Measurements from ENCODE around the gene COL26A1.
"Not testable (repeated sequence)": the region's sequence is repeated elsewhere in the genome, so short reads cannot be mapped to it uniquely, and the experiment has no call there.

Gene COL26A1

DNA sequence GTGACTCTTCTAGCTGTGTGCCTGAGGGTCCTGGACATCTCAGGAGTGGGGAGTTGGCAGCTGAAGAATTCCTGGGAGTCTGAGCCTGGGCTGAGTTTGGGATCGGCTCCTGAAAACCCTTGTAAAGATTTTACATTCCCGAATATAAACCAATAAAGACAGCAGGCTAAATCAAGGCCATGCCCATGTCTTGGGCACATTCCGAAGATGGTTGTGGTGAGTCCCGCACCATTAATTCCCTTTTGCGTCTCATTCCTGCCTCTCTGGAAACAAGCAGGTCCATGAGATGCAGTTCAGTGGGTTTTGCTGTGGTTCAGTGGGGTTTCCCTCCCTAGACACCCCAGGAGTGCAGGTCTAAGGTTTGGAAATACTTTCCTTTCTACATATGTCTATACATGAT lies 90.9 kb downstream of the COL26A1 start:
- no peak for DNase-seq

DNA sequence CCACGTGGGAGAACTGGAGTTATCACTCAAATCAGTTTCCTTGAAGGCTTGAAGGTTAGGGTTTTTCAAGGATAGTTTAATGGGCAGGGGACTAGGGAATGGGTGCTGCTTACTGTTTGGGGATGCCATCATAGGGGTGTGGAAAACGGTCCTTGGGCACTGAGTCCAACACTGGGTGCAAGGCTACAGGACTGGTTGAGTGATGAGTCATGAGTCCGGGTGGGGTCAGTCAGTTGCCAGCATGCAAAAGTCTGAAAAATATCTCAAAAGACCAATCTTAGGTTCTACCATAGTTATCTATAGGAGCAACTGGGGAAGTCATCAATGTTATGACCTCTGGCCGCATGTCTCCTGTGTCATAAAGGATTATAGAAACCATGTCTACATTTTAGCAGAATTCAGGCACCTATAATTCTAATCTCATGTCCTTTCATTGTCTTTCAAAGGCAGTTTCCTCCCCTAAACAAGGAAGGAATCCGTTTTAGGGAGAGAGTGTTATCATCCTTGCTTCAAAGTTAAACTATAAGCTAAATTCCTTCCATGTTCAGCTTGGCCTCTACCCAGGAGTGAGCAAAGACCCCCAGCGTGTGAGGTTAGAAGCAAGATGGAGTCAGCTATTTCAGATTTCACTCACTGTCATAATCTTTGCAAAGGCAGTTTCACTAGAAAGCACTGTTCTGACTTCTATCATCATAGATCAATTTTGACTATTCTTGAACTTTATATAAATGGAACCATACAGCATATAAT lies 94.5 kb downstream of the COL26A1 start:
- no peak for DNase-seq

DNA sequence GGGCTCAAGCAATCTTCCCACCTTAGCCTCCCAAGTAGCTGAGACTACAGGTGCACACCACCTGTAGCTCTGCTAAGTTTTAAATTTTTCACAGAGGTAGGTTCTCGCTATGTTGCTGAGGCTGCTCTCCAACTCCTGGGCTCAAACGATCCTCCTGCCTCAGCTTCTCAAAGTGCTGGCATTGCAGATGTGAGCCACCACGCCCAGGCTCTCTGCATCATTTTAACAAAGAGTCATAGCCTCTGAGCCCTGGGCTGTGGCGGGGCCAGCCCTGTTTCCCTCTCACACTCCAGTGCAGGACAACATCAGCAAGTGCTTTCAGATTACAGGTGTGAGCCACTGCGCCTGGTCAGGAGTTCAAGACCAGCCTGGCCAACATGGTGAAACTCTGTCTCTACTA lies 102.5 kb downstream of the COL26A1 start:
- DNase-seq: no peak

DNA sequence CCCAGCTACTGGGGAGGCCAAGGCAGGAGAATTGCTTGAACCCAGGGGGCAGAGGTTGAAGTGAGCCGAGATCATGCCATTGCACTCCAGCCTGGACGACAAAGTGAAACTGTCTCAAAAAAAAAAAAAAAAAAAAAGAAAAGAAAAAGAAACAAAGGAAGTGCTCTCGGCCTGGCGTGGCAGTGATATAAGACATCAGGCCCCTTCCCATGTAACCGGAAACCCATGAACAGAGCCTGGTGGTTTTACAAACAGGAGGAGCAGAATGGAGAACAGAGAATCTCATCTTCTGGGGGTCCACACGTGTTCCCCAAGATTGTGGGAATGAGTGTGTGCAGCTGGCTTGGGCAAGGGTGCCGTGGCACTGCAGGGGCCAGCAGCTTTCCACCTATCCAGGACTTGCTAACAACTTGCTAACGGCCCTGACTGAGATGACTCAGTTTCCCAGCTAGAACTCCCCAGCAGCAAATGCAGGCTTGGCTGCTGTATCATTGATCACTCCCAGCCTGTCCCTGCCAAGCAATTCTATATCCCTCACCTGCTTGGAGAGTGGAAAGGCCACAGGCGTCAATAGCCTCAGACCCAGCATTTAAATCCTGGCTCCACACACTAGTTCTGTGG lies 103.0 kb downstream of the COL26A1 start:
- no peak for DNase-seq

DNA sequence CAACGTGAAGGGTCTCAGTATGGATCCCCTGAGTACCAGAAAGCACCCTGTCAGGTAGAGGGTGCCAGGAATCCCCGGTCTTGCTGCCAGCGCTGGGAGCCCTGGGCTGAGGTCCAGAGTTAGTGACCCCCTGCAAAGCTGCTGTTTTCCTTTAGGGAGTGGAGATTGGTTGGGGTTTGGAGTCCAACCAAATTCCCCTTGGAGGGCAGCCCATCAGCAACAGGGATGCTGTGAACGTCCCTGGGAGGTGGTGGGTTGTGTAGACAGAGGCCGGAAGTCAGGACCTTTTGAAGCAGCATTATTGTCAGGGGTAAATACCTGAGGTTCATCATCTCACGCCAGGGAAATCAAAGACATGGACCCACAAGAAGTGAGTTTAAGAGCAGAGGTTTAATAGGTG lies 104.2 kb downstream of the COL26A1 start:
- DNase-seq: no peak

DNA sequence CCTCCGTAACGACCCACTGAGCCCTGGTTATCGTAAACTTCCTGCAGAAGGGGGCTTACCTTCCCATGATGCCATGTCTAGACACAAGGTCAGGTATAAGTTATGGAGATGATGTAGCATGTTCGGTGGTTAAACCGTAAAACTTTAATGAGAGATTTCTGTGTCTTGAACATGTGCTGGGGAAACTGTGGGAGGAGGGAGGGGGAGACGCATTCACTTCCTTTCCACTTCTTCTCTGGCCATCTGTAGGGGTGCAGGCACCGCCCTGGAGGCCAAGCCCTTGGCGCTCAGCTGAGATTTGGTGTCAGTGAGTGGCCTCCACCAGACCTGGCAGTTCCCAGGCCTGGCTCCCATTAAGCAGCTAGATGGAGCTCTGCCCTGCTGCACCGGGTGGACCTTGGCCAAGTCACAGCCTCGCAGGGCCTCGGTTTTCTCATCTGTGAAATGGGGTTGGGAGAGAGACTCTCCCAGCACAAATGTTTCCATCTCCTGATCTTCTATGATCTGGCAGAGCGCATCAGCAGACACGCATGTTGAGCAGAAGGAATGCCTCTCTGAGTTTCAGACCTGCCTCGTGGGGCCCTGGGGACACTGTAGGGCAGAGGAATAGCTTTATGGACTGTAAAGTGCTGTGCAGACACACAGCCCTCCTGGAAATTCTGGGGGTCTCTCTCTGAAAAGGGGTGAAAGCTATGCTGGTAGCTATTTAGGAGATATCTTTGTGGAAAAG lies 106.0 kb downstream of the COL26A1 start:
- DNase-seq: no peak

DNA sequence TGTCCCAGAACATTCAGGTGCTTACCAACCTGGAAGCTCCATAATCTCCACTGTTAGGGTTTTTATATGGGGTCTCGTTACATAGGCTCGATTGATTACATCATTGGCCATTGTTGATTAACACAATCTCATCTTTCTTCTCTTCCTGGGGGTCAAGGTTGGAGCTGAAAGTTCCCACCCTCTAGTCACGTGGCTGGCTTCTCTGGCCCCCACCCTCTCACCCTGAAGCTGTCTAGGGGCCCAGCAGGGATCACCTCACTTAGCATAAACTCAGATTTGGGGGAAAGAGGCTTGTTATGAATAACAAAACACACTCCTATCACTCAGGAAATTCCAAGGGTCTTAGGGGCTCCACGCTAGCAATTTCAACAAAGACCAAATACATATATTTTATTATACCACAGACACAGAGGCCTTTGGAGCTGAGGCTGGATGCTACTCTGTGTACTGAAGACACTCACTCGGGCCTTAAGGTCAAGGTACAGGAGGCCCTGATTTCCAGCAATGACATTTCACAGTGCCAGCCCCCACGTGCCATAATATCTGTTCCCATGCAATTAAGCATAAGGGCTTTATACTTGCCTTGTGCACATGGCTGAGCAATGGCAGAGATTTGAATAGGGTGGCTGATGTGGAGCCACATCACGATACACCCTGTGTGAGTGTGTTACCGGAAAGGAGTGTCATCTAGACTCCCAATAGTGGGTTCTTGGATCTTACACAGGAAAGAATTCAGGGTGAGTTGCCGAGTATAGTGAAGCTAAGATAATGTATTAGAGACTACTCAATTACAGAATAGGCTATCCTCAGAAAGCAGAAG lies 108.2 kb downstream of the COL26A1 start:
- no peak for DNase-seq

DNA sequence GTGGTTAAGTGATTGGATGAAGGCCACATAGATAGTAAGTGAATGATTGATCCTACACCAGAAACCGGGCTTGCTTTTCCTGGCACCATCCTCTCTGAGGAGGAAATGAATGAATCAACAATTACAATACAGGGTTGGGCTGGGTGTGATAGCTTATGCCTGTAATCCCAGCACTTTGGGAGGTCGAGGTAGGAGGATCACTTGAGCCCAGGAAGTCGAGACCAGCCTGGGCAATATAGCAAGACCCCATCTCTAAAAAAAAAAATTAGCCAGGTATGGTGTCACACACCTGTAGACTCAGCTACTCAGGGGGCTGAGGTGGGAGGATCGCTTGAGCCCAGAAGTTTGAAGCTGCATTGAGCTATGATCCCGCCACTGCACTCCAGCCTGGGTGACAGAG lies 111.5 kb downstream of the COL26A1 start:
- DNase-seq: no peak

DNA sequence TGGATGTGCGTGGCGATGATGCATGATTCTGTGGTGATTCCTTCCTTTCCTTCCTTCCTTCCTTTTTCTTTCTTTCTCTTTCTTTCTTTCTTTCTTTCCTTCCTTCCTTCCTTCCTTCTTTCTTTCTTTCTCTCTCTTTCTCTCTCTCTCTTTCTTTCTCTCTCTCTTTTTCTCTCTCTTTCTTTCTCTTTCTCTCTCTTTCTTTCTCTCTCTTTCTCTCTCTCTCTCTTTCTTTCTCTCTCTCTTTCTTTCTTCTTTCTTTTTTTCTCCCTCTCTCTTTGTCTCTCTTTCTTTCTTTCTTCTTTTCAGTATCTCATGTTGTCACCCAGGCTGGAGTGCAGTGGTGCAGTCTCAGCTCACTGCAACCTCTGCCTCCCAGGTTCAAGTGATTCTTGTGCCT lies 113.0 kb downstream of the COL26A1 start:
- DNase-seq: not testable (repeated sequence)

DNA sequence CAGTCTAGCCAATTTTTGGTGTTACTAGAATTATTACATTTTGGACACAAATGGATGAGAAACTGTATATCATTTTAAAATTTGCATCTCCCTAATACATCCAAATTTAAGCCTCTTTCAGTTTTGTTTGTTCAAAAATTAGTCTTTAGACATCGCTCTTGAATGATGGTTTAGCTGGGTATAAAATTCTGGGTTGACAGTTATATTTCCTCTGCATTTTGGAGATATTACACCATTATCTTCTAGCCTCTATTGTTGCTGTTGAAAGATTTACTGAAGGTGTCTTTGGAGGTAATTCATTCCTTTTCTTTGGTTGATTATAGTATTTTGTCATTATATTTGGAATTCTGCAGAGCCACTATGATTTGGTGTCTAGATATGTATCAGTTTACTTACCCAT lies 116.5 kb downstream of the COL26A1 start:
- no peak for DNase-seq

DNA sequence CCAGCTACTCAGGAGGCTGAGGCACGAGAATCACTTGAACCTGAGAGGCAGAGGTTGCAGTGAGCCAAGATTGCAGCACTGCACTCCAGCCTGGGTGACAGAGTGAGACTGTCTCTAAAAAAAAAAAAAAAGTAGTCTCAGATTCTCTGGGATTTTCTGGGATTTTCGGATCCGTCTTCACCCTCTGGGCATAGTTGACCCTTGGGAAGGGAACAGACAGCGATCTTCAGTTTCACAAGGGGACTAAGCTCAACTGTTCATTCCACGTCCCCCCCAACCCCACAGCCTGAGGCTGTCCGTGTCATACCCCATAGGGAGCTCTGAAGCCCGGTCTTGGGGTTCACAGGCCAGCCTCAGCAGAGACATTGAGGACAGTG lies 123.4 kb downstream of the COL26A1 start:
- not testable (repeated sequence) for DNase-seq

DNA sequence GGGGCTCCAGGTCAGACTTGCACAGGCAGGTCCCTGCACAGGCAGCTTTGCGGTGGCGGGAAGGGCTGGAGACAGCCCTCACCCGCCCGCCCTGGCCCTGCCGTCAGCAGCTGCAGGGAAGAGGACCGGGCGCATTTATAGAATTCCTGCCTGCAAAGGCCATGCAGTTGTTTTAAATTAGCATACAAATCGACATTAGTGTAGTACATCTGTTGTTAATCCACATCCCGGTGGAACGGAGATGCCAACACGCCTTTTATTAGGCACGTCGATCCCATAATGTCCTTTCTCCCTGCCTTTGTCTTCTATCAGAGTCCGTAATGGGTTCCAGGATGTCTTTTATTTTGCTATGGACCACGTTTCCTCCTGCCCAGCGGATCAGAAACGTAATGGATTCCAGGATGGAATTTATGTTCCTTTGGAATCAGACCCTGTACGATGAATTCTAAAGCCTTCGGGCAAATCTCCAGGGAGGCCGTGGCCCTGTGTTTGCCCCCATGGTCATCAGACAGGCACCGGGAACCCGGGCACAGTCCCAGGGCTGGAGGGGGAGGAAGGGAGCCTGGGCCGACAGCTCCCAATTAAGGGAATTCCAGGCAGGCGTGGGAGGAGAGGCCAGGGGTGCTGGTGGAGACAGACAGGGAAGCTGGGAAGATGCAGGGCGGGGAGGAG lies 123.9 kb downstream of the COL26A1 start:
- DNase-seq: no peak

DNA sequence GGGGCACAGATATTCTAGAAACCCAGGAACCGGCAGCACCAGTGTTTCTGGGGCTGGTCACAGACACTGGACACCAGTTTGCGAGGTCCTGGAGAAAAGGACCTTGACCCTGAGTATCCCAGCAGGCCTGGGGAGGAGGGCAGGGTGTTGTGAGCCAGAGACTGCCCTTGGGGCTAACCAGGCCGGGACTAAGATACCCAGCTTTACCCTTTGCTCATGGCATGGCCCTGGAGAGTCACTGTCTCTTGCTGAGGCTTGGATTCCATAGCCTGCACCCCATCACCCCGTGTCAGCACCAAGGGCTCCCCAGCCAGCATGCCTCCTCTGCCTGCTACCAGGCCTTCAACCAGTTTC lies 124.4 kb downstream of the COL26A1 start:
- DNase-seq: no peak

DNA sequence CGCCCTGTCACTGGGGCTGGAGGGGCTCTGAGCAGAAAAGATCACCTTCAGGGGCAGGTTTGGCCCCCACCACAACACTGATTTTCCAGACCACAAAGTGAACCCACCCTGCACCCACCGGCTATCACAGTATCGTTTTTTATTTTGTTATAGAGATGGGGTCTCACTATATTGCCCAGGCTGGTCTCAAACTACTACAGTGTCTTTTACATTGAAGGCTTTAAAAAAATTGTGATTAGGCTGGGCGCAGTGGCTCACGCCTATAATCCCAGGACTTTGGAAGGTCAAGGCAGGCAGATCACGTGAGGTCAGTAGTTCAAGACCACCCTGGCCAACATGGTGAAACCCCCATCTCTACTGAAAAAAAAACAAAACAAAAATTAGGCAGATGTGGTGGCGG lies 125.1 kb downstream of the COL26A1 start:
- DNase-seq: no peak

DNA sequence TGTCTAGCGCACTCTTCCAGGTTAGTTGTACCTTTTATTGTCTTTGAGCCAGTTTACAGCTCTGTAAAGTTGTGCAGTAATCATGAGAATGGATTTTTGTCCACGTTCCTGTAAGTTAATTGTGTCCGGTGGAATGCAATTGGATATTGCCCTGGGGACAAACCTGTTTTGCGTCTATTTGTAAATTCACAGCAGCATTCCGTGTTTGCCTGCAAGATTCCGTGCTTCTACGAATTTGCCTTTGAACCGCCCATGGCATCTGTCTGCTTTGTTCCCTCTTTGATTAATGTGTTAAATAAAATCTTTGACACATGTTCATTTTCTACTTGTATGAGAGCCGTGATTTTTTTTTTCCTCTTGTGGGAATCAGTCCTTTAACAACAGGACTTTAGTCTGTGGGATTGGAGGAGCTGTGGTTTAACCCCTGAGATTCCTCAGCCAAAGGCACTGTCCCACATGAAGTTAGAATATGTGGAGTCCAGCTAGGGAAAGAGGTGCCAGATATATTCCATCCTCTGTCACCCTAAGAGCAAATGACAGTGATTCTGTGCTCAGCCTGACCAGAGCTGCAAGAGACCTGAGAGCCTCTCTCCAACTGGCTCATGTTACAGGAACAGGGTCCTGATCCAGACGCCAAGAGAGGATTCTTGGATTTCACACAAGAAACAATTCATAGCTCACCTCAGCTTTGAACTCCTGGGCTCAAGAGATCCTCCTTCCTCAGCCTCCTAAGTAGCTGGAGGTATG lies 126.3 kb downstream of the COL26A1 start:
- DNase-seq: no peak

DNA sequence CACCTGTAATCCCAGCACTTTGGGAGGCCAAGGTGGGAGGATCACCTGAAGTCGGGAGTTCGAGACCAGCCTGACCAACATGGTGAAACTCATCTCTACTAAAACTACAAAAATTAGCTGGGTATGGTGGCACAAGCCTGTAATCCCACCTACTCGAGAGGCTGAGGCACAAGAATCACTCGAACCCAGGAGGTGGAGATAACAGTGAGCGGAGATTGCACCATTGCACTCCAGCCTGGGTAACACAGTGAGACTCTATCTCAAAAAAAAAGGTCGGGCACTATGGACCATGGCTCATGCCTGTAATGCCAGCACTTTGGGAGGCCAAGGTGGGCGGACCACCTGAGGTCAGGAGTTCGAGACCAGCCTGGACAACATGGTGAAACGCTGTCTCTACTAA lies 127.8 kb downstream of the COL26A1 start:
- DNase-seq: not testable (repeated sequence)

DNA sequence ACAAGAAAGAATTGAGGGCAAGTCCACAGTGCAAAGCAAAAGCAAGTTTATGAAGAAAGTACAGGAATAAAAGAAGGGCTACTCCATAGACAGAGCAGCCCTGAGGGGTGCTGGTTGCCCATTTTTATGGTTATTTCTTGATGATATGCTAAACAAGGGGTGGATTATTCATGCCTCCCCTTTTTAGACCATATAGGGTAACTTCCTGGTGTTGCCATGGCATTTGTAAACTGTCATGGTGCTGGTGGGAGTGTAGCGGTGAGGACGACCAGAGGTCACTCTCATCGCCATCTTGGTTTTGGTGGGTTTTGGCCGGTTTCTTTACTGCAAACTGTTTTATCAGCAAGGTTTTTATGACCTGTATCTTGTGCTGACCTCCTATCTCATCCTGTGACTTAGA lies 128.8 kb downstream of the COL26A1 start:
- DNase-seq: not testable (repeated sequence)

DNA sequence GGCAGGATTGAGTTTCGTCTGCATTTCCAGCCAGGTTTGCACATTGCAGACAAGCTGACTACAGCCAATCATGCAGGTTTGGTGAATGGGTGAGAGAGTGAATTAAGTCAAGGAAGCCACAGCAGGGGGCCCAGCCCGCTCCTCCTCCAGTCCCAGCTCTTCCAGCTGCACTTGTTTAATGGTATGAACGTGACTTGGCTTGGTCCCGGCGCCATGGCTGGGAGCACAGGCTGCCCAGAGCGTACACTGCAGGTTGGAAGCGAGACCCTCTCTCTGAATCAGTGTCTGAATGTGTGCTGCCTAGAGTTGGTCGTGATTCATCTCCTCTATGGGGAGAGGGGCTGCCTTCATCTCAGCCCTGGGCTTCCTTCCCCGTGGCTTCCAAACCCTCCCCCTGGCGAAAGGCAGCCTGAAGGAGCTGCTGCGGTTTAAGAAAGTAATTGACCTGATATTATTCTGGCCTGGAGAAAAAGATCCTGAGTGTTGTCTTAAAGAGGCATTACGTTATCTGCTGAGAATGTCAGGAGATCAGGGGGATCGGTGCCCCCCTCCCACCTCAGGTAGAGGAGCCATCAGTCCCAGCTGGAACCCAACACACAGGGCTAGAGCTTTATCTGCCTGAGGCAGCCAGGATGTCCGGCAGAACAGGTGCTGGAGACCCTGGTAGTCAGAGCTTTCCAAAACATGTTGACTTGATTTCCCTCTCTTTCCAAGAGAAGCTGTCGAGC lies 132.1 kb downstream of the COL26A1 start:
- no peak for DNase-seq

DNA sequence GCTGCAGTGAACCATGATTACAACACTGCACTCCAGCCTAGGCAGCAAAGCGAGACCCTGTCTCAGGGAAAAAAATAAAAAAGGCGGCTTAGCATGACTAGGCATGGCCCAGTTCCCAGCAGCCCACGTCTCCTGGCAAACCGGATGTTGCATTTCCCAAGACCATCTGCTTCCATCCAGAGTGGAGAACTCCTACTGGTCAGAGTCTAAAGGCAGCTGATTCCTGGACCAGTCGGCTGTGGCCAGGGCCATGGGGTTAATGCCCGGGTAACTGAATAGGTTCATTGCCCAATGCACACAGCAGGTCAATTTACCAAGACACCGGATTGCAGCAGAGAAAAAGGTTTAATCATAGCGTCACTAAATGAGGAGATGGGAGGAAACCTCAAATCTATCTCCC lies 133.3 kb downstream of the COL26A1 start:
- DNase-seq: no peak

DNA sequence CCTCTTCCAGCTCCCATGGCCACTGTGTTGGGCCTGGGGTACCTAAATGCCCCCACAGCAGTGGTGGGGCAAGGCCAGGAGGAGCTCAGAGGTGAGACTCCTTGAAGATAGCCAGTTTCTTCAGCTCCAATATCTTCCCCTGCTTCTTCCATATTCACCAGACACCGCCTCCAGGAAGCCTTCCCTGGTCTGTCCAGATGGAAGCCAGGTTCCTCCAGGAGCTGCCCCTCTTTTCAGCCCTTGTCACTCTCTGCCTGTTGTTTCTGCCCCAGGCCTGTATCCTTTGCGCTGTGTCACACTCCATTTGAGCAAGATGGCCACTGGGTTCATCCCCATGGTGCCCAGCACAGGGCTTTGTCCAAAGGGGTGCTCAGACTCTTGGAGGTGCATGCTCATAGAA lies 138.7 kb downstream of the COL26A1 start:
- no peak for DNase-seq

DNA sequence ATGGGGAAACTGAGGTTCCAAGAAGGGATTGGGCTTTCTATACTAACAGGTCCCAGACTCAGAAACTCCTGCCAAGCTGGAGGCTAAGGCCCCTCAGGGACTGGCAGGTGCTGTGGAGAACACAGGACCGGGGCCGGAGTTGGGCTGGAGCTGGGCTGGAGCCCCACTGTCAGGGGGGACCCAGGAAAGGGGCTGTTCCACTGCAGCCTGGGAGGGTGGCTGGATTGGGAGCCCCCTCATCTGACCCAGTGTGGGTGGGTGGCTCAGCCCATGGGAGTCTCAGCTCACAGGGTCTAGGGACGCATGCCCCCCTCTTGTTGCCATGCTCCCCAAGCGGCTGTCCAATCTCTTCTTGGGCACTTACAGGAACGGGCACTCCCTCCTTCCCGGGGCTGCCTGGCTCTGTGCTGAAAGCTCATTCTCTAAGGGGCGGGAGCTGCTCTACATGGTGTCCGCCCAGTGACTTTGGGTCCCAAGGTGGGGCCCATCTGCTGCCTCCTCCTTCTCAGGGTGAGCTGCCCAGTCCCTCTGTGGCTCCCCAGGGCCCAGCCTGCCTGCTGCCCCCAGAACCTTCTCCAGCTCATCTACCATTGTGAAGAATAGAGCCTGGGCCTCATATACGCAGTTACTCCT lies 139.9 kb downstream of the COL26A1 start:
- DNase-seq: no peak
